Measurements from ENCODE around the gene IFNA5. TPM values are rescaled to one million over a fixed set of nuclear protein-coding genes. Genes with fewer than 3 reads are reported as not detected.

The IFNA5 gene
- total and polyA plus RNA-seq, 10 of the 15 experiments (the other 5 are each of a cell fraction or from before 2014, with no cell fraction given), result not detected

- Histone ChIP-seq H3K79me2 (ENCODE audit: control insufficient read depth, insufficient read depth, low read length) (no peaks in the 10 kb centered on the region), H3K9ac (ENCODE audit: control insufficient read depth, insufficient read depth, low read length) (no peak overlapping the region), H3K4me3 (no peak overlapping the region), H3K9me3 (replicated peaks; ENCODE audit: control insufficient read depth, insufficient read depth, low read length) (no peaks in the 10 kb centered on the region), H4K20me1 (ENCODE audit: control insufficient read depth, insufficient read depth) (no peaks in the 10 kb centered on the region), H3K27me3 (replicated peaks in 1 of 2; ENCODE audit: control insufficient read depth in 2 of 2, insufficient read depth in 2 of 2, low read length in 1 of 2) (no peaks in the 10 kb centered on the region), H3K36me3 (ENCODE audit: control insufficient read depth in 2 of 2, insufficient read depth in 2 of 2, low read length in 1 of 2) (no peaks in the 10 kb centered on the region; a peak in 1 of 4 replicates), H2AFZ (ENCODE audit: control insufficient read depth, low read depth, low read length) (no peak overlapping the region), H3K4me2 (ENCODE audit: control insufficient read depth, insufficient read depth) (no peak overlapping the region), H3K27ac (ENCODE audit: control insufficient read depth, insufficient read depth) (no peak overlapping the region), H3K4me1 (ENCODE audit: control insufficient read depth, insufficient read depth, low read length) (no peaks in the 10 kb centered on the region)
- ChIA-PET SMC1A (ENCODE audit: uncharacterized antibody, unreplicated experiment) (interaction anchor here (0.9 to 3.4 kb wide), 4 partner anchors 10 to 120 kb away, joined by 3 to 19 read pairs (median 10); no protein-coding TSS in a partner anchor), RAD21 (ENCODE audit: unreplicated experiment) (interaction anchor here (0.9 to 2.2 kb wide), 2 partner anchors 80 to 139 kb away, joined by 3 to 6 read pairs; no protein-coding TSS in a partner anchor), POLR2A (no interaction called here), CTCF (interaction anchor here (0.8 to 6.4 kb wide), 9 partner anchors 8 to 103 kb away, joined by 3 to 35 read pairs (median 4); no protein-coding TSS in a partner anchor)
- intact Hi-C loops (cut with micrococcal nuclease; ENCODE audit: unreplicated experiment) (loop anchor here (2.0 to 10.0 kb wide), 3 partner anchors 64 to 473 kb away; no protein-coding TSS in a partner anchor), in situ Hi-C loops (cut with MboI) (loop anchor here (5.0 kb wide), 1 partner anchor 481 kb away; no protein-coding TSS in a partner anchor)
- no peak for DNase-seq (ENCODE audit: low read depth, low spot score)
- no peak for ATAC-seq
- FAIRE-seq, result no peak
- TF ChIP-seq SRF (IDR thresholded peaks at IDR 0.05; ENCODE audit: low read depth in 2 of 2, low read length in 2 of 2) (no peak), CEBPB (IDR thresholded peaks at IDR 0.05; ENCODE audit: borderline replicate concordance in 1 of 2, low read depth in 2 of 2, low read length in 2 of 2) (no peak), ZNF24 (IDR thresholded peaks at IDR 0.05) (no peak), LARP7 (IDR thresholded peaks at IDR 0.05) (no peak), HCFC1 (IDR thresholded peaks at IDR 0.05; ENCODE audit: low read length) (no peak), BACH1 (IDR thresholded peaks at IDR 0.05; ENCODE audit: borderline replicate concordance) (no peak), IKZF2 (IDR thresholded peaks at IDR 0.05) (no peak), CREB1 (IDR thresholded peaks at IDR 0.05; ENCODE audit: low read depth) (no peak), ZNF274 (IDR thresholded peaks at IDR 0.05; ENCODE audit: insufficient read depth, insufficient read length) (no peak), ESRRA (IDR thresholded peaks at IDR 0.05; ENCODE audit: low read length) (no peak), WRNIP1 (IDR thresholded peaks at IDR 0.05; ENCODE audit: borderline replicate concordance, low read depth, low read length) (no peak), SREBF2 (IDR thresholded peaks at IDR 0.05; ENCODE audit: low read length) (no peak), ATF7 (IDR thresholded peaks at IDR 0.05; ENCODE audit: low read depth) (no peak)
- WGBS (ENCODE audit: insufficient coverage, insufficient replicate concordance, low lambda C conversion rate, missing lambda C conversion rate), result 38% methylated on average over 8 of the region's 8 CpGs
- BruUV-seq (replicated peaks), result no TSS peak
Measured at GRCh38 chr9:21316032-21316842, 11.1 kb upstream of the IFNA5 start.

Data from GM12878 (cell line).